ENCODE data around the gene FAM184A.
"Not testable (repeated sequence)": the region's sequence is repeated elsewhere in the genome, so short reads cannot be mapped to it uniquely, and the experiment has no call there.

The FAM184A gene

DNA sequence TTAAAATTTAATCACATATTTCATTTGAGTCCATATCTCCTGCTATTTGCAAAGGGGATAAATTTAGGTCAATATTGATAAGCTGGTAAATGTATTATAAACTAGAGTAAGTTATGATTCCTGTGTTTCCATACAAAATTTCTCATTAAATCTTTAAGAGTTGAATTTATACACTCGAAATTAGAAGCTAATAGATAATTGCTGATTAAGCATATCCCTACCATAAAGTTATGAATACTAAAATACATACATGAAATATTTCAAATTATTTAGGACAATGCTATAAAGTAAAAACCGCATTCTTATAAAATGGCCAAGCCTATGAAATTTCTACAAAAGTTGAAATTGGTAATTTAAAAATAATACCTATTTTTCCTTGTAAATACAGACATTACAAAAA lies 71.5 kb downstream of the FAM184A start:
- DNase-seq: no peak

DNA sequence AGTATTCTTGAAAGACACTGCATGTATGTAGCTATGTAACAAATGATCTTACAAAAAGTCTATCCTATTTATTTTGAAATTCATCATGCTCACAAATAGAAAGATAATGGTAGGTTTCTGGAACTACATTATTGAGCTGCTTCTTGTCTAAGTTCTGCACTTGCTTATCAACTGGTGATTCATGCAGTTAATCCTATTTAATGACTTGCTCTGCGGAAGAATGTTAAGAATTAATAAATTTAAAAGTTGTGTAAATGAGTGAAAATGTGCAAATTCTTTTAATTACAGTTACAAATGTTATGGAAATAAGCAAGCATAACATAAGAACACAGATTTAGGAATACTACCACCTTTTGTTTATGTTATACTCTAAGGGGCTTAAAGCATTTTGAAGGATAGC lies 76.4 kb downstream of the FAM184A start:
- DNase-seq: no peak

DNA sequence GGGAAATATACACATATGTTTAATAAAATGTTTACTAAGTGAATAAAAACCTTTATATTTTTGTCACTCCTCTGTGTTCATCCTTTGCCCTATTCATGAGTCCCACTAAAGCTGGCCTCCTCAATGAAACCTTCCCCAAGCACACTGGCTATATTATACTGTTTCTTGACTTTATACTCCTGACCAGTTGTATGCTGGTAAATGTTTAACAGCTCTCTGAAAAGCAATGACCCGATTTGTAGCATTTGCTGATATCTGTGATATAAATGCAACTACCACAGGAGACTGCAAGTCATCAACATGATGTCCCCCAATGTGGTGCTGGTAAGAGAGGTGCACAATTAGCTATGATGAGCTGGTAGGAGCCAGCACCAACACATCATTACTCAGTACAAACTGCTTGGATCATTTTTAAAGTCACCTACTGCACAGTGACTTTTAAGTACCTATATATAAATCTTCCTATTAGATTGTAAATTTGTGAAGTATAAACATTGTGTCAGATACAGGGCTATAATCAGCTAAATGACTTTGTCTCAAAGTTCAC lies 78.9 kb downstream of the FAM184A start:
- DNase-seq: no peak

DNA sequence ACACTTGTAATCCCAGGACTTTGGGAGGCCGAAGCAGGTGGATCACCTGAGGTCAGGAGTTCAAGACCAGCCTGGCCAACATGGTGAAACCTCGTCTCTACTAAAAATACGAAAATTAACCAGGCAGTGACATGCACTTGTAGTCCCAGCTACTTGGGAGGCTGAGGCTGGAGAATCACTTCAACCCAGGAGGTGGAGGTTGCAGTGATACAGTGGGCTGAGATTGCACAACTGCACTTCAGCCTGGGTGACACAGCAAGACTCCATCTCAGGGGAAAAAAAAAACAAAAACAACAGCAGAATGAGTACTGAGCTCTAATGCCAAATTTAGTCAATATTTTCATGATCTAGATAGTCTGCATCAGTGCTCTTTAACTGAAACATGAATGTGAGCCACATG lies 81.0 kb downstream of the FAM184A start:
- DNase-seq: not testable (repeated sequence)

- DNase-seq: no peak
Observed at GRCh38 chr6:118996289-118996820, 82.1 kb downstream of the FAM184A start.

DNA sequence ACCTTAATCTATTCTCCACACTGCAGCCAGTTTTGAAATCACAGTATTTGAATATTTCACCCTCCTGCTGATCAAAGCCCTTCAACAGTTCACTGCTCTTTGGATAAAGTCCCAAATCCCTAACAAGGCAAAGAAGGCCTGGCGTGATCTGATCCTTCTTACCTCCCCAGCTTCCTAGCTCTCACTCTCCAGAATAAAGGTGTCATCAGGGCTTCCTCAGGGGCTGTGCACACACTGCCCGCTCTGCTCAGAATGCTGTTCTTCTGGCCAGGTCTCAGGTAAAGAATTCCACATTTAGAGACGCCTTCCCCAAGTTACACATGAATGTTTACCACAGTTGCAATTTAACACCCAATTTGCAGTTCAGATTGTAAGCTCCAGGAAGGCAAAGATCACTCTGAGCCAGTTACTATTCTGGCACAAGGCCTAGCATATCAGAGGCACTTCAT lies 84.6 kb downstream of the FAM184A start:
- no peak for DNase-seq

DNA sequence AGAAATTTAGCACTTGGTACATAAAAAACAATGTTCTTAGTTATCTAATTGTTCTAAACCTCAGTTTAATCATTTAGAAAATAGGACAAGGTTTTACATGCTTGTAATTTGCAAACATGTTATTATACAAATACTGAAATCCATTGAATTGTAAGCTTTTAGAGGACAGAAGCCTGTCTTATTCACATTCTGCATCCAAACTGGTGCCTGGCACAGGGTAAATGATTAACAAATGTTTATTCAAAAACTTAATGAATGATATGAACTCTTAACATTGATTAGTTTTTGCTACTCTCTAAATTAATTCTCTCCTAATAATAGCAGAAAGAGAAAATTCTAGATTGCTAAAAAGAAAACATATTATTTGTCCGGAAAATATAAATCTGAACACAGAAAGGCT lies 85.1 kb downstream of the FAM184A start:
- DNase-seq: no peak

GRCh38 chr6:118992186-118992795 lies 86.2 kb downstream of the FAM184A start:
- no peak for DNase-seq

DNA sequence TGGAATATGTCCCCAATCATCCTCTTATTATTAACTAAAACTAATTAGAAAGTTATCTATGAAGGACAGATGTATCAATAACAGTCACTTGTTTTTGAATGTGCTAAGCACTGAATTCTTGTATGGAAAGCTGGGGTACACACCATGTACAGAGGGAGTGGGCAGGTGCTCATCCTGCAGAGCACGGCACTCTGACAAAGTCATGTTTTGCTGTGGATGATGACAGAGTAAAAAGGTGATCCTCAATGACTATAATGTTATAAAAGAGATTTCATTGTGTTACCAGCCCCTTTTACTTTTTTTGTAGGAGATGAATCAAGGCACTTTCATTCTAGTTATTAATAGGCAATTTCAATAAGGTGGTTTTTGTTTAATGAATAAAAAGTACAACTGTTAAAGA lies 92.2 kb downstream of the FAM184A start:
- no peak for DNase-seq

DNA sequence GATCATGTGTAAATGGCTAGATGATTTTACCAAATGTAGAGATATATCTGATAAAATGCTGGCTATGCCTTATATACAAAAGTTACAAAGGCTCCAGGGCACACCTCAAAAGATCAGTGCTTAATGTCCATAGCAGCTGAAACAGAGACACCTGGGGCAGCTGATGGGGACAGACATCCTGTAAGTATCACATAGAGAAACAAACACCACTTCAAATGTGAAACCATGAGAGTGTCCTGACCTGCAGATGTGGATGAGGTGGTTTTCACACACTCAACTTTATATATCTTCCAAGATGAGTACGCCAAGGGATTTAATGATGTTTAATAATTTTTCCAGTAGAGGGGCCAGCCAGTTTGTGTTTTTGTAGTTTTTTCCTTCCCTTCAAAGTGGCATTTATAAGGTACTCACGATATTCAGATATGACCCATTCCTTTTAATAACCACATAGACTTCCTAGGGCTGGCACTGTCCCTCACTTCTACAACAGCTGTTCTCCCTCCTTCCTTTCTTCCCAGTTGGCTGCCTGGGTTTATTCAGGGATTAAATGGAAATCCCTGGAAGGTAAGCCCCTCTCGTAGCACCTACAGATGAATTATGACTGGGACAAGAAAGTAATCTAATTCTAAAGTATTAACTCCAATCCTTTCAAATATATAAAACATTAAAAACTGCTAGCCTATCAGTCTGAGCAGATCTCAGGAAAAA lies 93.2 kb downstream of the FAM184A start:
- no peak for DNase-seq

- DNase-seq: no peak
Observed at GRCh38 chr6:118984342-118984741, 94.1 kb downstream of the FAM184A start.

- no peak for DNase-seq
Observed at GRCh38 chr6:118982575-118982911, 95.9 kb downstream of the FAM184A start.

DNA sequence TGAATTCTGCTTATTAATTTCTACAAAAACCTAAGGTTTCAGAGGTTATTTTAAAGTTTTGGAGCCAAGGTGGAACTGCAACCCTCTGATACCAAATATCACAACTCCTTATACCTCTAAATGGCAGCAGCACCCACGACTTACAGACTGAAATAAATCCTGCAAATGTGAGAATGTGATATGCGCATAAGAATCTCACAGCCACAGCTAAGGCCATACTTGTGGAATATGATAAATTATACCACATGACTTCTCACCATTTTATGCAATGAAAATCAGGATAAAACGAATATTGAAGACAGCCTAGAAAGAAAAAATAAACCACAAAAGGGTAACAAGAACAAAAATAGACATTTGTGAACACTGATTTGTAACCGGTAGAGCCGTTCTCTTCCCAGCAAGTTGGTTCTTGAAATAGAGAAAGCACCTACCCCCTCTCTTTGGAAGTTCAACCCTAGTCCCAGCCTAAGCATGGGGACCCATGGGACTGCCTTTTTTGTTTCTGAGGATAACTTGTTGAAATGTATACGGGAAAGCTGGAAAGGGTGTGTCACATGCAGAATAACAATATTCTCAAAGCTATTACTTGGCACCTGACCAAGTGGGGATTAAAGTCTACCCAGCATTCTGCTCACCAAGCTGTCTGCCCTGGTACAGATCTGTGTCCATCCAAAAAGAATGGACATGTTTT lies 96.4 kb downstream of the FAM184A start:
- no peak for DNase-seq

GRCh38 chr6:118980063-118980462 lies 98.4 kb downstream of the FAM184A start:
- no peak for DNase-seq

- DNase-seq: no peak
Observed at GRCh38 chr6:118974790-118975189, 103.7 kb downstream of the FAM184A start.

GRCh38 chr6:118971682-118972081 lies 106.8 kb downstream of the FAM184A start:
- no peak for DNase-seq

DNA sequence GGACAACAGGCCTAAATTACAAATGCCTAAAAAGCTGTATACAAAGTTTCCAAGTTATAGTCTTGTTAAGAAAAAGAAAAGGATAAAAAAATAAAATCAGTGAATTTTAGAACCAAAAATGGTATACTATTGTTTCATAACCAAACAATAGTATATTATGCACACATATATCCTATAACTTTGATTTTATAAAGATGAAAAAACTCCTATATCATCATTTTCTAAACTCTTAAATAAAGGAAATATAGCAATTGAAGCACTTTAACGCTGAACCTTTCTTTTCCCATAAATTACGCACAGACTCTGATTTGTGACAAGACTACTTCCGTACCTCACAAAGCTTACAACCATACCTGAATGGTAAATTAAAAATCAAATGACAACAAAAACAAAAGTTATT lies 107.6 kb downstream of the FAM184A start:
- DNase-seq: no peak

- DNase-seq: no peak
Observed at GRCh38 chr6:118968416-118968815, 110.0 kb downstream of the FAM184A start.

DNA sequence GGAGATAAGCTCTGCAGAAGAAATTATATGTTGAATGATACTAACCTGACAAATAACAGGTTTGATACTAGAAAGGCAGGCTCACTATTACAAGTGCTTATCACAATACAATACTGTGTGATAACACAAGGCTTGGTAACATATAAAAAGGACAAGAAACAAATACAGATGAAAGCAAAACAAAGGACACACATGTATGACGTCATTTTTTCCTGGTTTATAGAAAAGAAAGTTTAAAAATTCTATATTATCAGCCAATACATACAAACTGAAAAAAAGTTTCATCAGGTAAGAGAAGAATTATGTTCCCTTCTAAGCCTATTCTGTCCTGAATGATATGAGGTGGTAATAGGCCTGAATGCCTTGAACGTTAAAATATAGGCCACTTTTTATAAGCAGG lies 111.2 kb downstream of the FAM184A start:
- DNase-seq: no peak

DNA sequence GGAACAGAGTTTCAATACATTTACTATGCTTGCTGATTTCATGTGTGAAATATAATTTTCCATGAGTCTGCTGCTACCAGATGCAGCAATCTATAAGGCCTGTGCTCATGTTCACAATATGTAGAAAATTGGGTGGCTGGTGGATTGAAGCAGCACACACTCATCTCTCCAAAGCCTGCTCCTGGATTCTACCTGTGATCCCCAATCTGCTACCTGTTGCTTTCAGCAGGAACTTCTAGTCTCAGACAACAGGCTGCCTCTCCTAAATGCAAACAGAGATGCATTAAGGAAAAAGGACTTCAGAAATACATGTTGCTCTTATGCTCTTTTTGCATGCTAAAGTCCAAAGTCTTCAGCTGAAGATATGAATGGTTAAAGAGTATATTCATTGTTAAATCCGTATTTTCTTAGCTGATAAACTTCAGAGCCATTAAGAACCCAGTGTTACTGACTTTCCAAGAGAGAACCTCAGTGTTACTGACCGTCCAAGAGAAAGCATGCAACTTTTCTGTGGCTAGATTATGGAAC lies 112.6 kb downstream of the FAM184A start:
- no peak for DNase-seq

GRCh38 chr6:118965371-118965770 lies 113.1 kb downstream of the FAM184A start:
- no peak for DNase-seq

DNA sequence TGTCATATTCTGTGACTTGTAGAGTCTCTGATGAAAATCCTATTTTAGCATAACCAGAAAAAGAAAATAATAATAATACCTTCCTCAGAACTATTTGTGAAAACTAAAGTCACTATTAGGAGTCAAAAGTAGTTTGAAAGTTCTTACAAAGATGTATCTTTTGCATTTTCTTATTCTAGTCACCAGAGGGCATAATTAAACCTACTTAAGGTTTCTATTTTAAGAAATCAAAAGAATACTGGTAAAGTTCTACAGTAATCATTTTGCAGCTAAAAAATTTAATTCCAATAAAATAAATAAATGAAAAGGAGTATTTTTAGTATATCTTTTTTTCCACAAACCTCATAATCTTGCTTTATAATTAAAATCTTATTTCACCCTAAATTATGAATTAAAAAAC lies 115.5 kb downstream of the FAM184A start:
- no peak for DNase-seq

GRCh38 chr6:118959903-118960302 lies 118.6 kb downstream of the FAM184A start:
- DNase-seq: no peak

DNA sequence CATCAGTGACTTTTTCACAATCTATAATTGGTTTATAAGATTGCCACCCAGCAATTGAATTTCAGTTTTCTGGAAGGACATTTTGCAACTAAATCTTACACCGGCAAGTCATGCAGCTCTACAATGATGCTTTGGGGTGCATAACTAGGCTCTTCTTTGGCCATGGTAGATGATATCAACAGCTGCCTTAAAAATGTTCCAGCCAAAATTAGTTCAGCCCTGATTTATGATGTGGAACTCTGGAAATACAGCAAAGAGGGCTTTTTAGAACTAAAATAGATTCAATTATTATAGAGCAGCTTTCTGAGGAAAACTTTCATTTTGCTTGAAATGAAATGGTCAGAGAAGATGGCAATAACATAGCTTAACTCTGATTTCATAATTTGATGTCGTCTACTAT lies 125.1 kb downstream of the FAM184A start:
- DNase-seq: no peak
